Calu3 (cell line): Measurements from ENCODE around the gene FGD5. TPM values are rescaled to one million over a fixed set of nuclear protein-coding genes. Genes with fewer than 3 reads are reported as not detected.

Source experiments
- BruUV-seq: library from RNA; stranded (reverse); fragments of 400-500 nt; replicated peaks from 2 replicates; lab custom pipeline; 2021; lab: Mats Ljungman, UMichigan
- CTCF ChIA-PET: fragments of 300-600 bp; sonication (Branson Sonifier 250); formaldehyde crosslinking; loops from one replicate; lab custom pipeline; 2022; ENCODE audit warnings: antibody characterized with exemption; lab: Charles Lee
- DNase-seq: peaks from one replicate; pipeline ENCODE4 v3.0.0; 2022
- H3K27ac Mint-ChIP-seq: one replicate; pipeline ENCODE4 v1.8.0; 2022; ENCODE audit warnings: mixed read lengths; ENCODE audit not compliant: unreplicated experiment
- H3K27me3 Mint-ChIP-seq: one replicate; pipeline ENCODE4 v1.8.0; 2022; ENCODE audit warnings: mixed read lengths; ENCODE audit not compliant: unreplicated experiment
- H3K36me3 Mint-ChIP-seq: one replicate; pipeline ENCODE4 v1.8.0; 2022; ENCODE audit warnings: mild to moderate bottlenecking, moderate library complexity, mixed read lengths; ENCODE audit not compliant: insufficient read depth, unreplicated experiment
- H3K4me1 Mint-ChIP-seq: one replicate; pipeline ENCODE4 v1.8.0; 2022; ENCODE audit warnings: mild to moderate bottlenecking, low read depth, mixed read lengths; ENCODE audit not compliant: unreplicated experiment
- H3K4me3 Mint-ChIP-seq: one replicate; pipeline ENCODE4 v1.8.0; 2022; ENCODE audit warnings: mild to moderate bottlenecking, low read depth, moderate library complexity, mixed read lengths; ENCODE audit not compliant: unreplicated experiment
- H3K9me3 Mint-ChIP-seq: one replicate; pipeline ENCODE4 v1.8.0; 2022; ENCODE audit warnings: low read depth, mixed read lengths; ENCODE audit not compliant: unreplicated experiment
- intact Hi-C: fragments of 100-400 bp; cut with micrococcal nuclease; formaldehyde crosslinking; loops from one replicate; pipeline ENCODE4 v1.10.0; 2022; ENCODE audit not compliant: unreplicated experiment
- total RNA-seq: library from RNA; stranded (reverse); gene quantifications from 2 replicates; pipeline ENCODE4 v1.2.3, GENCODE V29; 2022
- TF ChIP-seq, protein P1 (sequence below): fragments of 200-600 bp; IDR thresholded peaks from one replicate; pipeline ENCODE4 v1.8.0; 2022; ENCODE audit warnings: antibody characterized with exemption; ENCODE audit not compliant: unreplicated experiment

The FGD5 gene
- total RNA-seq, 1 experiment from 2014 or later = not detected

DNA sequence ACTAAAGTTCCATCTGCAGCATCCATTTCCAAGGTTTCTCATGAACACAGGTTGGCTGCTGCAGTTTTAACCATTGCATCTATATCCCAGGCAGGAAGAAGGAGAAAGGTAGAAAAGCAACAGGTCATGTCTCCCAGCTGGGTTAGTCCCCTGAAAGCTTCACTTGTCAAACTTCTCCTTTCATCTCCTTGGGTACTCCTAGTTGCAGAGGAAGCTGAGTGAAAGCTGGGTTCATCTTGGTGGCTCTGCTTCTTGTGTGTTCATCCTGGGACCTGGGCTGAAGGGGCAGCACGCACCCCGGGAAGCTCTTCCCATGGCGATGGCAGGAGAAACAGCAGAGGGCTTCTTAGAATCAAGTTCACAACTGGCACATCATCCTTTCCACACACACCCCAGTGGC lies 67.3 kb downstream of the FGD5 start:
- TF ChIP-seq, protein P1, sequence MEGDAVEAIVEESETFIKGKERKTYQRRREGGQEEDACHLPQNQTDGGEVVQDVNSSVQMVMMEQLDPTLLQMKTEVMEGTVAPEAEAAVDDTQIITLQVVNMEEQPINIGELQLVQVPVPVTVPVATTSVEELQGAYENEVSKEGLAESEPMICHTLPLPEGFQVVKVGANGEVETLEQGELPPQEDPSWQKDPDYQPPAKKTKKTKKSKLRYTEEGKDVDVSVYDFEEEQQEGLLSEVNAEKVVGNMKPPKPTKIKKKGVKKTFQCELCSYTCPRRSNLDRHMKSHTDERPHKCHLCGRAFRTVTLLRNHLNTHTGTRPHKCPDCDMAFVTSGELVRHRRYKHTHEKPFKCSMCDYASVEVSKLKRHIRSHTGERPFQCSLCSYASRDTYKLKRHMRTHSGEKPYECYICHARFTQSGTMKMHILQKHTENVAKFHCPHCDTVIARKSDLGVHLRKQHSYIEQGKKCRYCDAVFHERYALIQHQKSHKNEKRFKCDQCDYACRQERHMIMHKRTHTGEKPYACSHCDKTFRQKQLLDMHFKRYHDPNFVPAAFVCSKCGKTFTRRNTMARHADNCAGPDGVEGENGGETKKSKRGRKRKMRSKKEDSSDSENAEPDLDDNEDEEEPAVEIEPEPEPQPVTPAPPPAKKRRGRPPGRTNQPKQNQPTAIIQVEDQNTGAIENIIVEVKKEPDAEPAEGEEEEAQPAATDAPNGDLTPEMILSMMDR = no peak
- Mint-ChIP-seq H3K4me3 (no peak overlapping the region), H3K27me3 (peaks cover 82% of the 10 kb centered on the region), H3K4me1 (no peaks in the 10 kb centered on the region), H3K36me3 (no peaks in the 10 kb centered on the region), H3K9me3 (no peaks in the 10 kb centered on the region), H3K27ac (no peak overlapping the region)
- DNase-seq = no peak
- BruUV-seq = no TSS peak
- CTCF ChIA-PET = no interaction called here
- intact Hi-C loops = no loop called here

DNA sequence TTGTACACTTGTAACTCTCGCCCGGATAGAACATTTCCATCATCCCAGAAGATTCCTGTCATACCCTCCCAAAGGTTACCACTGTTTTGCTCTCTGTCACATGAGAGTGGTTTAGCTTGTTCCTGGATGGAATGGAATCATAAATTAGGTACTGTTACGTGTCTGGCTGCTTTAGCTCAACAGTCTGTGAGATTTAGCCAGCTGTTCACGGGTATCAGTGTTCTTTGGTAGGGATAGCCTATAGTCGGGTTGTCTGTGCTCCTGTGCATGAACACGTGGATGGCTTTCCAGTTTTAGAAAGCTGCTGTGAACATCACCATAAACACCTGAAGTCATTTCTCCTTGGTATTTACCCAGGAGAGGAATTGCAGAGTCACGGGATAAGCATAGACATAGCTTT lies 70.4 kb downstream of the FGD5 start:
- H3K36me3 Mint-ChIP-seq = no peaks in the 10 kb centered on the region
- no peaks in the 10 kb centered on the region for H3K9me3 Mint-ChIP-seq
- peaks cover 73% of the 10 kb centered on the region for H3K27me3 Mint-ChIP-seq
- BruUV-seq = no TSS peak
- TF ChIP-seq, protein P1 = no peak
- no peak overlapping the region for H3K4me3 Mint-ChIP-seq
- no peaks in the 10 kb centered on the region for H3K4me1 Mint-ChIP-seq
- CTCF ChIA-PET = interaction anchor here (0.6 kb wide), 1 partner anchor 21 kb away, joined by 3 read pairs; no protein-coding TSS in a partner anchor
- intact Hi-C loops = no loop called here
- no peak for DNase-seq
- no peak overlapping the region for H3K27ac Mint-ChIP-seq

DNA sequence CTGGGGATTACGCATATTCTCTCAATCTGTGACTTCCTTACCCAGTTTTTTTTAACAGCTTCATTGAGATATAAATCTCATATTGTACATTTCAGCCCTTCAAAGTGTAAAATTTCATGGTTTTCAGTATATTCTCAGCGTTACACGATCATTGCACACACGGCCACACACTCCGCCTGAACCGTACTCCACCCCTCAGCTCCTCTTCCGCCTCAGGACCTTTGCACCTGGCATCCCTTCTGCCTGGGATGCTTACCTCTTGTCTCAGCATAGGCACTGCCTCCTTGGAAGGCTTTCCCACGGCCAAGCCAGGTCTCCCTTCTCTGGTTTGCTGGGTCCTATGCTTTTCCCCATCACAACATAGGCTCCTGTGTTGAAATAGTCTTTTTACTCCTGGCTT lies 71.2 kb downstream of the FGD5 start:
- H3K27me3 Mint-ChIP-seq = peaks cover 74% of the 10 kb centered on the region
- no peaks in the 10 kb centered on the region for H3K36me3 Mint-ChIP-seq
- CTCF ChIA-PET = interaction anchor here (0.6 kb wide), 1 partner anchor 20 kb away, joined by 3 read pairs; no protein-coding TSS in a partner anchor
- H3K27ac Mint-ChIP-seq = no peak overlapping the region
- no peak for DNase-seq
- H3K9me3 Mint-ChIP-seq = no peaks in the 10 kb centered on the region
- H3K4me1 Mint-ChIP-seq = no peaks in the 10 kb centered on the region
- no TSS peak for BruUV-seq
- H3K4me3 Mint-ChIP-seq = no peak overlapping the region
- intact Hi-C loops = no loop called here
- TF ChIP-seq, protein P1 = no peak

DNA sequence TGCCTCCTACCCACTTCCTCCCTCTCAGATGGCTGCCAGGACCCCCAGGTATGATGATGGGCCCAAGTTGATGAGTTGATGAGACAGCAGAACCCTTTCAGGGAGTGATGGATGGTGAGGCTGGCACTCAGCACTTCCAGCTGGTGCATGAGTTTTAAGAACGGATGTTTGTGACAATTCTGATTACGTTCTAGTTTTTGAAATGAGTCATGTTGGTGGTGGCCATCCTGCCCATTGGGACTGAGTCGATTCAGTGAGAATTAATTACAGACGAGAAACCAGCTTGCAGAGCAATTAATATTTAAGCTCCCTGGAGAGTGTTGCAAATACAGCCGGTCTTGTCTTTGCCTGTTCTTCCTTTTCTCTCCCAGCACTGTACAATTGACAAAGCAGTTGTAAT lies 71.7 kb downstream of the FGD5 start:
- CTCF ChIA-PET = no interaction called here
- H3K4me3 Mint-ChIP-seq = no peak overlapping the region
- DNase-seq = no peak
- H3K36me3 Mint-ChIP-seq = no peaks in the 10 kb centered on the region
- TF ChIP-seq, protein P1 = no peak
- H3K4me1 Mint-ChIP-seq = no peaks in the 10 kb centered on the region
- H3K9me3 Mint-ChIP-seq = no peaks in the 10 kb centered on the region
- intact Hi-C loops = no loop called here
- no peak overlapping the region for H3K27ac Mint-ChIP-seq
- BruUV-seq = no TSS peak
- peaks cover 74% of the 10 kb centered on the region for H3K27me3 Mint-ChIP-seq
